Pulmonary artery endothelial cell (primary cell): ENCODE measurements around the gene GEMIN5. TPM values are rescaled to one million over a fixed set of nuclear protein-coding genes. Genes with fewer than 3 reads are reported as not detected.

Source experiments
- DNase-seq: peaks from one replicate; pipeline ENCODE4 v3.0.0-alpha.2; 2011; ENCODE audit warnings: low read depth, low spot score
- total RNA-seq: library from RNA; depleted of rRNA; stranded (reverse); fragments of >200 nt; gene quantifications from 2 replicates; pipeline ENCODE4 v1.2.3, GENCODE V29; 2014

The GEMIN5 gene
- total RNA-seq, 1 donor from 2014 or later: 21.5 TPM

DNA sequence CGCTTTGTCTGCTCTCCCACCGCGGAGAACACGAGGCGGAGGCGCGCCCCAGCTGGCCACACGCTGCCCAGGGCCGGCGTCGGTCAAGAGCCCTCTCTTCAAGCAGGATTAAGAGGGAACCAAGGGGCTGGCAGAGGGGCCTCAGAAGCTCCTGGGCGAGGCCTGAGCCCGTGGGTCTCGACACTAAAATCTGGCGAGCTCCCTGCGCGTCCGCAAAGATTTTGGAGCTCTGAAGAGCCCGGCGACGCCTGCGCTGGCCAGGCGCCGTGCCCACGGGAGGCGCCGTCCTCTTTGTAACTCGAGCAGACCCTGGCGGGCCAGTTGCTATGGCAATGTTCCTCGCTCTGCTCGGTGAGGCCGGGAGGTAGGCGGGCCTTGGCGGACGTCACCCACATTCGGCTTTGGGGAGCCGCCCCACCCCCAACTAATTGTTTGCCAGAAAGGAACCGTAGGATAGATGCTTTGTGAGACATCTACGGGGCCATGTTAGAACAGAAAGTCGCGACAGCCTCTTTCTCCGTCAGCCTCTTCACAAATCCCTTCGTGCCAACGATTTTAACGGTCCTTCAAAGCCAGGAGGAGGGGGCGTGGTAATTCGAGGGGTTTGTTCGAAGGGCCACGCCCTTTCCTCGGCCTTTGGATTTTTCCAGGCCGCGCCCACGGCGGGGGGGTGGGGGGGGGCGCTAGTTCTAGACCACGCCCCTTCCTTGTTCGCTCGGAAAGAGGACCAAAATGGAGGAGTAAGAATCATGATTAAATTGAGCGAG, 80.3 kb downstream of the GEMIN5 start:
- DNase-seq: peak; percentile 84

- no peak for DNase-seq
These were observed 86.7 kb downstream of the GEMIN5 start for GRCh38 chr5:154851351-154851750.

- DNase-seq: peak; percentile 32
These were observed 87.6 kb downstream of the GEMIN5 start, which contains the start of gene FAXDC2 for GRCh38 chr5:154850255-154851062. FAXDC2 (minus strand) TSS chr5:154850603; CDS start chr5:154838178, 12,425 bp downstream.

DNA sequence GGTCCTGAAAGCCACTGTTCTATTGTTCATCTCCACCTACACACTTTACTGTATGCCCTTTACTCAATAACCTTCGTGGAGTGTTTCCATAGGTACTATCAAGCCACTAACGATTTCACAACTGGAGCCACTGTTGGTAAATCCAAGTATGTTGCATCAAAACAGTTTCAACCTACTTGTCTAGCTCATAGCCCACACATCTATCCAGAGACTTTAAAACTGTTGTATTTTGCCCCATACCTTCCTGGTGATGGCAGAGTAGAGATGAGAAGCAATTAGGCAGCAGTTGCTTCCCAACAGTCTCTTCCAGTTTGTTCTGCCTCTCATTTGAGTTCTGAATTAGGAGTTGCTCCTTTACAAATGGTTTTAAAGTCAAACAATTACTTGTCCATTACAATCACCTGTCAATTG, 88.2 kb downstream of the GEMIN5 start:
- DNase-seq: no peak

DNA sequence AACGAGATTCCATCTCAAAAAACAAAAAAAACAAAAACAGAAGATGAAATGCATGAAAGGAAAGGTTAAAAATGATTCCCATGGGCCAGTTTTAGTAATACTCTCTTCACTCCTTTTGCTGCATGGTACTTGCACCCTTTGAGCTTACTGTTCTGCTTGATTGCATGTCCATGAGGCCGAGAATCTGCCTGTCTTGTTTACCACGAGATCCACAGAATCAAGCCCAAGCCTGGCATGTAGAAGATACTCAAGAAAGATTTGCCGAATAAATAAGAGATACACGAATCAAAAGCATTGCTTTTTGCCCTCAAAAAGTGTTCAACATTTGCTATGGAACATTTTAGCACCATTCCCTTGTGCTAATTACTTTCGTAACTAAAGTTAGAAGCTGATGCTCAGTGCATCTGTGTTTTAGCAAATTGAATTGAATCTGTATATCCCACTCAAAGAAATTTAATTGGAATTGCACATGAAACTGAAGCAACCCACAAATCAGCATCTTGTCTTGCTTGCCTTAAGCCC, 88.7 kb downstream of the GEMIN5 start:
- no peak for DNase-seq

DNA sequence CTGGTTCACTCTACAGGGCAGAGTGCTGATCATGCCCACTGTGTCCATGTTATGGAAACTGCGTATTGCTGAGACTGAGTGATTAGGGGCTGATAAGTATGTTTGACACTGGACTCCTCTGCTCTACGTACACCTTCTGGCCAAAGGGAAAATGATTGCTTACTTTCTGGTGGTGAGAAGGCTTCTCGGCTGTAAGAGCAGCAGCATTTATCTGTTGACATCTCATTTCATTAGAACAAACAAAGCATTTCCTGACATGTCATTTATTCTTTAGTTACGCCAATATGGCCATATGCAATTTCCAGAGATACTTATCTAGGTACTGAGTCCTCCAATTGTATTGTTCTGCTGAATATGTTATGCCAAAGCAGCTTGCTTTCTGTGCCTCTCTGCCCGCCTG, 93.2 kb downstream of the GEMIN5 start:
- DNase-seq: no peak

DNA sequence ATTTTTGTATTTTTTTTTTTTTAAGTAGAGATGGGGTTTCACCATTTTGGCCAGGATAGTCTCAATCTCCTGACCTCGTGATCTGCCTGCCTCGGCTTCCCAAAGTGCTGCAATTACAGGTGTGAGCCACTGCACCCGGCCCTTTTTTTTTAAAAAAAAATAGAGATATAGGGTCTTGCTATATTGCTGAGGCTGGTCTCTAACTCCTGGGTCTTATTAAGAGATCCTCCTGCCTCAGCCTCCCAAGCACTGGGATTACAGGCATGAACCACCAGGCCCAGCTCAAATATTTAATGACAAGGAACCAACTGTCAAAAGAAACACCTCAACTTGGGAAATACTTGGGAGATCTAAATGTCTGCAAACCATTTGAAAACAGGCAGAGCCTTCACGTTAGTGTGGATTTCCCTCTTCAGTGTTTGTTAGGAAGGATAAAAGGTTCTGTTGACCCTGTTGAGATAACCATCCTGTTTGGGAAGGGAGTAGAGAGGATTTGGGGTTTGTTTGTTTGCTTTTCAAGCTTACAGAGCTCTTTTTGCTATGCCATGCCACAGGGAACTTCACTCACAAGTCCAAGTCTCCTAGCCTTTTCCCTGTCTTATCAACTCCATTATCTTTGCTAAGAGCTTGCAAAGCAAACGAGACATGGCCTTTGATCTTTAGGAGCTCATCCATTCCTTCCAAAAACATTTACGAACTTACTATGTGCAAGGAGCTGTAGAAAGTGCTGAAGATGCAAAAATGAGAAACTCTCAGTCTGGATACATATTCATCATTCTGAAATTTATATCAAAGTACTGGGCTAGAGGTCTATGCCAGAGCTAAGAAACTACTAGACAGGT, 95.1 kb downstream of the GEMIN5 start:
- DNase-seq: no peak

DNA sequence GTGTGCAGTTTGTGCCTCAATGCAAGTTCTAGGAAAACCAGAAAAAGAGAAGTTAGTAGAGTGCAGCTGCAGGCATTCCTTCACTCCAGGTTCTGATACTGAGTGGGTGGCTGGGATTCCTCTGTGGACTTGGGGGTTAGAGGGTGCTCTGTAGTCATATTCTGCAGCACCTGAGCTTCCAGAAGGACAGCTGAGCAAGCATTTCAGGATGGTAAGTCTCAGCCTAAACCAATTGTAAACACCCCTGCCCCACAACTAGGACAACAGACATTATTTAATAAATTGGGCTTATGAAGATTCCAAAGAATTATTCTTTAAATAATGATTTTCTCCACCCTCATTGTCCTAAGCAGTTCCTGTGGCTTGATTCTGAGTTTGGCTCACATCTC, 96.7 kb downstream of the GEMIN5 start:
- no peak for DNase-seq

- DNase-seq: no peak
These were observed 97.4 kb downstream of the GEMIN5 start for GRCh38 chr5:154840435-154841272.

Other genes starting within 250 kb of the GEMIN5 start
- gene LARP1, start 182.8 kb downstream of the GEMIN5 start, total RNA-seq: 54.3 and 72.1 TPM in 2 replicates
- gene FAXDC2, start 87.6 kb downstream of the GEMIN5 start, total RNA-seq: 1.5 and 5.0 TPM in 2 replicates
- 74.1 and 81.6 TPM in 2 replicates for gene CNOT8, start 79.6 kb downstream of the GEMIN5 start, total RNA-seq
- gene MRPL22, start 2.9 kb upstream of the GEMIN5 start, total RNA-seq: 54.3 and 62.6 TPM in 2 replicates
- gene KIF4B, start 75.5 kb upstream of the GEMIN5 start, total RNA-seq: 0.13 and 0.21 TPM in 2 replicates